PFSK-1 (cell line): ENCODE results near the gene VASH1.

Experiments
- POLR2AphosphoS5 ChIP-seq: IDR thresholded peaks from 2 replicates; pipeline ENCODE4 v1.6.1; 2012; ENCODE audit warnings: low read depth, mild to moderate bottlenecking, control low read depth, low read length, moderate library complexity
- SIN3A ChIP-seq: IDR thresholded peaks from 2 replicates; pipeline ENCODE4 v1.6.1; 2012; ENCODE audit warnings: mild to moderate bottlenecking, low read length, moderate library complexity, borderline replicate concordance; ENCODE audit not compliant: insufficient read depth
- TF ChIP-seq, protein P1 (sequence below), 2 experiments: IDR thresholded peaks; 2 replicates each; pipeline versions ENCODE4 v1.6.1 to v1.8.0; 2011 to 2012; ENCODE audit warnings: low read depth in 2 of 2, low read length in 2 of 2, control low read depth in 1 of 2, inconsistent platforms in 1 of 2, mild to moderate bottlenecking in 1 of 2, moderate library complexity in 1 of 2; ENCODE audit not compliant: insufficient read depth in 1 of 2

GRCh38 chr14:76812093-76812421, 50.8 kb downstream of the VASH1 start:
- TF ChIP-seq POLR2AphosphoS5 (no peak), SIN3A (no peak)
- TF ChIP-seq, protein P1, sequence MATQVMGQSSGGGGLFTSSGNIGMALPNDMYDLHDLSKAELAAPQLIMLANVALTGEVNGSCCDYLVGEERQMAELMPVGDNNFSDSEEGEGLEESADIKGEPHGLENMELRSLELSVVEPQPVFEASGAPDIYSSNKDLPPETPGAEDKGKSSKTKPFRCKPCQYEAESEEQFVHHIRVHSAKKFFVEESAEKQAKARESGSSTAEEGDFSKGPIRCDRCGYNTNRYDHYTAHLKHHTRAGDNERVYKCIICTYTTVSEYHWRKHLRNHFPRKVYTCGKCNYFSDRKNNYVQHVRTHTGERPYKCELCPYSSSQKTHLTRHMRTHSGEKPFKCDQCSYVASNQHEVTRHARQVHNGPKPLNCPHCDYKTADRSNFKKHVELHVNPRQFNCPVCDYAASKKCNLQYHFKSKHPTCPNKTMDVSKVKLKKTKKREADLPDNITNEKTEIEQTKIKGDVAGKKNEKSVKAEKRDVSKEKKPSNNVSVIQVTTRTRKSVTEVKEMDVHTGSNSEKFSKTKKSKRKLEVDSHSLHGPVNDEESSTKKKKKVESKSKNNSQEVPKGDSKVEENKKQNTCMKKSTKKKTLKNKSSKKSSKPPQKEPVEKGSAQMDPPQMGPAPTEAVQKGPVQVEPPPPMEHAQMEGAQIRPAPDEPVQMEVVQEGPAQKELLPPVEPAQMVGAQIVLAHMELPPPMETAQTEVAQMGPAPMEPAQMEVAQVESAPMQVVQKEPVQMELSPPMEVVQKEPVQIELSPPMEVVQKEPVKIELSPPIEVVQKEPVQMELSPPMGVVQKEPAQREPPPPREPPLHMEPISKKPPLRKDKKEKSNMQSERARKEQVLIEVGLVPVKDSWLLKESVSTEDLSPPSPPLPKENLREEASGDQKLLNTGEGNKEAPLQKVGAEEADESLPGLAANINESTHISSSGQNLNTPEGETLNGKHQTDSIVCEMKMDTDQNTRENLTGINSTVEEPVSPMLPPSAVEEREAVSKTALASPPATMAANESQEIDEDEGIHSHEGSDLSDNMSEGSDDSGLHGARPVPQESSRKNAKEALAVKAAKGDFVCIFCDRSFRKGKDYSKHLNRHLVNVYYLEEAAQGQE (IDR thresholded peaks at IDR 0.05; ENCODE audit: insufficient read depth in 1 of 2, low read depth in 2 of 2, low read length in 2 of 2), result no peak
